ENCODE data around the gene CPEB3.

DNA sequence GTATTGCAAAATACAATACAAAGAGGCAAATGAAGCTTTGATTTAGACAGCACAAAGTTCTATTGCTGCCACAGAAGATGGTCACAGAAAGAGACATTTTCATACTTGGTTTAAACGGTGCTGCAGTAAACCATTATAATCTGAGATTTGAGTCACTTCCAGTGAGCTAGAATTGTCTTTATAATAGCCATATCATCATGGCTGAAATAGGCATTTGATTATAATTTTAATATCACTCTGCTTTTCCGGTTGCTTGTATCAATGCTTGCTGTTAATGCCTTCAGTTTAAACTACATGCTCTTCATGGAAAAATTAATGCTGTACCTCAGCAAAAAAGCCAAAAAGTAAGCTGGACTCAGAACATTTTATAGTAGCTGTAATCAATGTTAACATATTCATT is 48.5 kb downstream of the CPEB3 start:
- TF ChIP-seq, protein P1, sequence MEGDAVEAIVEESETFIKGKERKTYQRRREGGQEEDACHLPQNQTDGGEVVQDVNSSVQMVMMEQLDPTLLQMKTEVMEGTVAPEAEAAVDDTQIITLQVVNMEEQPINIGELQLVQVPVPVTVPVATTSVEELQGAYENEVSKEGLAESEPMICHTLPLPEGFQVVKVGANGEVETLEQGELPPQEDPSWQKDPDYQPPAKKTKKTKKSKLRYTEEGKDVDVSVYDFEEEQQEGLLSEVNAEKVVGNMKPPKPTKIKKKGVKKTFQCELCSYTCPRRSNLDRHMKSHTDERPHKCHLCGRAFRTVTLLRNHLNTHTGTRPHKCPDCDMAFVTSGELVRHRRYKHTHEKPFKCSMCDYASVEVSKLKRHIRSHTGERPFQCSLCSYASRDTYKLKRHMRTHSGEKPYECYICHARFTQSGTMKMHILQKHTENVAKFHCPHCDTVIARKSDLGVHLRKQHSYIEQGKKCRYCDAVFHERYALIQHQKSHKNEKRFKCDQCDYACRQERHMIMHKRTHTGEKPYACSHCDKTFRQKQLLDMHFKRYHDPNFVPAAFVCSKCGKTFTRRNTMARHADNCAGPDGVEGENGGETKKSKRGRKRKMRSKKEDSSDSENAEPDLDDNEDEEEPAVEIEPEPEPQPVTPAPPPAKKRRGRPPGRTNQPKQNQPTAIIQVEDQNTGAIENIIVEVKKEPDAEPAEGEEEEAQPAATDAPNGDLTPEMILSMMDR (IDR thresholded peaks at IDR 0.05), result no peak
- TF ChIP-seq ZFX (IDR thresholded peaks at IDR 0.05; ENCODE audit: borderline replicate concordance), result no peak
